A172 (cell line): ENCODE measurements around the gene ZFP36. TPM values are rescaled to one million over a fixed set of nuclear protein-coding genes. Genes with fewer than 3 reads are reported as not detected.
A peak's percentile ranks its signal among the peaks of the same experiment; 100 is the strongest.
"Not testable (repeated sequence)": the region's sequence is repeated elsewhere in the genome, so short reads cannot be mapped to it uniquely, and the experiment has no call there.

Experiments used
- DNase-seq: peaks from one replicate; pipeline ENCODE4 v3.0.0-alpha.2; 2015; ENCODE audit warnings: low spot score
- total RNA-seq: library from RNA; depleted of rRNA; stranded (reverse); fragments of >200 nt; shearing (Covaris generic); gene quantifications from 2 replicates; pipeline ENCODE4 v1.2.3, GENCODE V29; 2014; rRNA removed

The ZFP36 gene
- total RNA-seq, 1 experiment from 2014 or later, result 0.50 TPM

DNA sequence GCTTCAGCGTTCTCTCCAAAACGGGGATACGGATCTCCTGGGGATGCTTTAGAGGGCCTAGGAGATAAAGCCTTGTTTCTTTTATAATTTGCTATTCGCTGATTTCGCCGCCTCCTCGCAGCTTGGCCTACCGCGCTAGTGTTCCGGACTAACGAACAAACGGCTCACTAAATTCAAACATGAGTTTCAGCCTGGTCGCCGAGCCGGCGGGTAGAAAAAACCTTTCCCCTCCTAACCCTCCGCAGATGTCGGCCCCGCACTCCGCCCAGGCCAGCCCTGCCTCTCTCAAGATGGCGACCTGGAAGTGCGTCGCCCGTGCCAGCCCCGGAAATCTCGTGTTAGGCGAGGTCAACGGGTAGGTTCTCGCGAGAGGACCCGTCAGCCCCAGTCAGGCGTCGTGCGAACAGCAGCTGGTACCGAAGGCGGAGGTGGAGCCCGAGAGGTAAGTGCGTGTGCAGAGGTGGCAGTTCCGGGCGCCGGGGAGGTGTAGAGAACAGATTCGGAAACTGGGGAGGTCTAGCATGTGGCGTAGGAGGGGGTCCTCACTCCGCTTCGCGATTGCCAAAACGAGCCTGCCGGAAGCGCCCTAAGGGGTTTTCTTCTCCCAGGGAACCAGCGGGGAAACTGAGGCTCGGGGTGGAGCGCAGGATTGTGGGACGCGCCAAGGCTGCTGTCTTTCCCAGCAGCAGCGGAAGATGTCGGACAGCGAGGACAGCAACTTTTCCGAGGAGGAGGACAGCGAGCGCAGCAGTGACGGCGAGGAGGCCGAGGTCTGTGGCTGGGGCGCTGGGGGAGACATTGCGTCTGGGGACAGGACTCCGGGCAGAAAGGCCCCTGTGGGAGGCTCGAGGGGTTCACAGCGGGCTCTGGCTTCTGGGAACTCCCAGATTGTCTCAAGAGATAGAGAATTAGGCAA is 38.8 kb downstream of the ZFP36 start, which contains the start of gene SUPT5H:
Gene SUPT5H, plus strand, starts transcription at position 387 of the 916 bp plus-strand sequence. Its CDS starts 309 bp downstream, at position 696.
- peak; percentile 96 for DNase-seq

DNA sequence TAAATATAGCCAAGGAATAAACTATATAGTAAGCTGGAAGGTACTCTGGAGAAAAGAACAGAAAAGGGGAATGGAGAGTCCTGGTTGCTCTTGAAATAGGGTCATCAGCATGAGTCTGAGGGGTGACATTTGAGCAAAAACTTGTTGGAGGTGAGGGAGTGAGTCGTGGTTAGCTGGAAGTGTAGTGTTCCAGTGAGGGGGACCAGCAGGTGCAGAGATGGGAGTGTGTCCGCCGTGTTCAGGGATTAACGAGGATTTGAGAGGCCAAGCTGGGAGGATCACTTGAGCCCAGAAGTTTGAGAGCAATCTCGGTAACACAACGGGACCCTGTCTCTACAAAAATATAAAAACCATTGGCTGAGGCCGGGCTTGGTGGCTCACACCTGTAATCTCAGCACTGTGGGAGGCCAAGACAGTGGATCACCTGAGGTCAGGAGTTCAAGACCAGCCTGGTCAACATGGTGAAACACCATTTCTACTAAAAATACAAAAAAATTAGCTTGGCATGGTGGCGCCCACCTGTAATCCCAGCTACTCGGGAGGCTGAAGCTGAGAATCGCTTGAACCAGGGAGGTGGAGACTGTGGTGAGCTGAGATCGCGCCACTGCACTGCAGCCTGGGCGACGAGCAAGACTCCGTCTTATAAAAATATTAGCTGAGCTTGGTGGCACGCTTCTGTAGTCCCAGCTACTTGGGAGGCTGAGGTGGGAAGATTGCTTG is 39.9 kb downstream of the ZFP36 start:
- no peak for DNase-seq

DNA sequence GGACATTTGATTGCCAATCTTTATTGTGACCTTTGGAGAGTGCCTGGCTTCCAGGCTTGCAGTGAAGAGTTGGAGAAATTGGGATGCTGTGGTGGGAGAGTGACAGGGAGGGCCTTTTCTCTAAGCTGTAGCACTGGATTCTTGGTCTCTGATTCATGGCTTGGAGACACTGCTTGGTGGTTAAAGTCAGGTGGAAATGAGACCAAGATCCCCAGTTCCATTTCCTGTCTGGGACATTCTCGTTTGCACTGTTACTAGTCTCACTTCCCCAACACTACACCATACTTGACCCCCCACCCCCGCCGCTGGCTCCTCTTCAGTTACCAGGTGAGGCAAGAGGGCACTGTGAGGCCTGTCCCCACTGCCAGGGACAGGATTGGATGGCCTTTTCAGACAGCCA is 41.6 kb downstream of the ZFP36 start:
- DNase-seq, result peak; percentile 89

DNA sequence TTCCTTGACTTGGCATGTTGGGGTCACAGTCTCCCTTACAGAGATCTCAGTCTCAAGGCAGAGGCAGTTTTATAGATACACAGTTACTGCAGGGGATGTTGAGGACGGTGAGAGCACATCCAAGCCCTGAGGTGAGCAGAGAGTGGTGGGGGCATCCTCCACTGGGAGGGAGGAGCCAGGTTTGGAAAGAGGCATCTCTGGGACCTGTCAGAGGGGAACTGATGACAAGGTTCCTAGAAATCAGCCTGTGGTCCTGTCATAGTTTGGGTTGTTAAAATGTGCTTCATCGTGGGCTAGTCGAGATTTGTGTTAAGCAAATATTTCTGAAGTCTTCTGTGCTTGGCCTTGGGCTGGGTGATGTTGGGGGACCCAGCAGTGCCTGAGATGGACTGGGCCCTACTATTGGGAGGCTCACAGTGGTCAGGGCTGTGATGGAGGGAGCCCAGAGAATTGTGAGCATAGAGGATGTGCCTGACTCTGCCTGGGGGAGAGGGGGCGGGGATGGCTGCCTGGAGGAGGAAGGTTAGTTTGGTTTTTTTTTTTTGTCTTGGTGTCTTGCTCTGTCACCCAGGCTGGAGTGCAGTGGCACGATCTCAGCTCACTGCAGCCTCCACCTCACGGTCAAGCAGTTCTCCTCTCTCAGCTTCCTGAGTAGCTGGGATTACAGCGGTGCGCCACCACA is 42.6 kb downstream of the ZFP36 start:
- DNase-seq, result no peak

DNA sequence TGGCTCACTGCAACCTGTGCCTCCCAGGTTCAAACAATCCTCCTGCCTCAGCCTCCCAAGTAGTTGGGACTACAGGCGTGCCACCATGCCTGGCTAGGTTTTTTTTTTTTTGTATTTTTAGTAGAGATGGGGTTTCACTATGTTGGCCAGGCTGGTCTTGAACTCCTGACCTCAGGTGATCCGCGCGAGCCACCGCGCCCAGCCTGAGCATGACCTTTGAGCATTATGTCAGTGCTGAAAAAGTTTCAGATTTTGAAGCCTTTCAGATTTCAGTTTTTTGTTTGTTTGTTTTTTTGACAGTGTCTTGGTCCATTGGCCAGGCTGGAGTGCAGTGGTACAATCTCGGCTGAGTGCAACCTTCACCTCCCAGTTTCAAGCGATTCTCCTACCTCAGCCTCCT is 44.6 kb downstream of the ZFP36 start:
- not testable (repeated sequence) for DNase-seq

Other genes starting within 250 kb of the ZFP36 start
- gene NCCRP1, start 209.9 kb upstream of the ZFP36 start, total RNA-seq, result not detected in 2 replicates
- not detected in 2 replicates for gene SYCN, start 202.6 kb upstream of the ZFP36 start, total RNA-seq
- gene IFNL3, start 161.8 kb upstream of the ZFP36 start, total RNA-seq, result not detected in 2 replicates
- gene IFNL4, start 158.0 kb upstream of the ZFP36 start, total RNA-seq, result not detected in 2 replicates
- not detected in 2 replicates for gene IFNL2, start 138.5 kb upstream of the ZFP36 start, total RNA-seq
- not detected in 2 replicates for gene IFNL1, start 110.4 kb upstream of the ZFP36 start, total RNA-seq
- 1.7 and 1.9 TPM in 2 replicates for gene LRFN1, start 86.0 kb upstream of the ZFP36 start, total RNA-seq
- gene GMFG, start 70.8 kb upstream of the ZFP36 start, total RNA-seq, result 0.48 TPM in 1 of 2 replicates, not detected in the other
- gene SAMD4B, start 64.4 kb upstream of the ZFP36 start, total RNA-seq, result 55.7 and 81.4 TPM in 2 replicates
- 55.3 and 69.9 TPM in 2 replicates for gene PAF1, start 15.7 kb upstream of the ZFP36 start, total RNA-seq
- gene MED29, start 15.5 kb upstream of the ZFP36 start, total RNA-seq, result 20.9 and 24.7 TPM in 2 replicates
- 11.4 and 17.3 TPM in 2 replicates for gene PLEKHG2, start 5.8 kb downstream of the ZFP36 start, total RNA-seq
- 145 and 262 TPM in 2 replicates for gene RPS16, start 29.1 kb downstream of the ZFP36 start, total RNA-seq
- gene SUPT5H, start 38.7 kb downstream of the ZFP36 start, total RNA-seq, result 101 and 116 TPM in 2 replicates
- 116 and 127 TPM in 2 replicates for gene TIMM50, start 74.0 kb downstream of the ZFP36 start, total RNA-seq
- not detected in 2 replicates for gene DLL3, start 92.1 kb downstream of the ZFP36 start, total RNA-seq
- not detected in 2 replicates for gene SELENOV, start 108.3 kb downstream of the ZFP36 start, total RNA-seq
- gene EID2B, start 126.0 kb downstream of the ZFP36 start, total RNA-seq, result 9.4 and 15.8 TPM in 2 replicates
- gene EID2, start 133.3 kb downstream of the ZFP36 start, total RNA-seq, result 29.3 and 34.2 TPM in 2 replicates
- not detected in 2 replicates for gene LGALS13, start 195.7 kb downstream of the ZFP36 start, total RNA-seq
- gene LGALS16, start 249.1 kb downstream of the ZFP36 start, total RNA-seq, result not detected in 2 replicates